Measurements from ENCODE around the gene ANAPC13.

DNA sequence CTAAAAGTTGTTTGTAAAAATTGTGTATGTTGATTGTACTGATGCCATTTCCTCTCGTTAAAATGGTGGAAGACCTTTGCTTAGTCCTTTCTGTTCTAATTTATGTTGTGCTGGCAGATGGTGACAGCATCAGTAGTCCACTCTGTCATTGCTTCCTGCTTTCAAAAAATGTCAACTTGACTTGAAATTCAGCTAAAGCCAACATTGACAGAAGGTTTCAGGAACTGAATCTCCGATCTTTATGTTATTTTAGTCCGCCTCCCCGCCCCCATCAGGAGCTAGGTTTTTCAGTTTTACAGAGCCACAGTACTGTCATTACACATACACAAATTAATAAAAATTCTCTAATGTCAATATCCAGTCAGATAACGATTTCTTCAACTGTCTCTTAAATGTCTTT is 1.6 kb upstream of the ANAPC13 start:
- TF ChIP-seq POLR2A (IDR thresholded peaks at IDR 0.05): no peak
- TF ChIP-seq, protein P1, sequence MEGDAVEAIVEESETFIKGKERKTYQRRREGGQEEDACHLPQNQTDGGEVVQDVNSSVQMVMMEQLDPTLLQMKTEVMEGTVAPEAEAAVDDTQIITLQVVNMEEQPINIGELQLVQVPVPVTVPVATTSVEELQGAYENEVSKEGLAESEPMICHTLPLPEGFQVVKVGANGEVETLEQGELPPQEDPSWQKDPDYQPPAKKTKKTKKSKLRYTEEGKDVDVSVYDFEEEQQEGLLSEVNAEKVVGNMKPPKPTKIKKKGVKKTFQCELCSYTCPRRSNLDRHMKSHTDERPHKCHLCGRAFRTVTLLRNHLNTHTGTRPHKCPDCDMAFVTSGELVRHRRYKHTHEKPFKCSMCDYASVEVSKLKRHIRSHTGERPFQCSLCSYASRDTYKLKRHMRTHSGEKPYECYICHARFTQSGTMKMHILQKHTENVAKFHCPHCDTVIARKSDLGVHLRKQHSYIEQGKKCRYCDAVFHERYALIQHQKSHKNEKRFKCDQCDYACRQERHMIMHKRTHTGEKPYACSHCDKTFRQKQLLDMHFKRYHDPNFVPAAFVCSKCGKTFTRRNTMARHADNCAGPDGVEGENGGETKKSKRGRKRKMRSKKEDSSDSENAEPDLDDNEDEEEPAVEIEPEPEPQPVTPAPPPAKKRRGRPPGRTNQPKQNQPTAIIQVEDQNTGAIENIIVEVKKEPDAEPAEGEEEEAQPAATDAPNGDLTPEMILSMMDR (IDR thresholded peaks at IDR 0.05): no peak
